Vagina (tissue), 2 donors: Measurements from ENCODE around the gene MIEF1. TPM values are rescaled to one million over a fixed set of nuclear protein-coding genes. Genes with fewer than 3 reads are reported as not detected.

Experiments
- DNase-seq, 2 donors: peaks; one replicate each; pipeline ENCODE4 v3.0.0-alpha.2; 2017; ENCODE audit errors: extremely low spot score in 2 of 2
- H3K27ac ChIP-seq: fragments of 200-600 bp; sonication (generic); one replicate; pipeline ENCODE4 v1.5.1; 2019
- H3K27me3 ChIP-seq: fragments of 200-600 bp; sonication (generic); one replicate; pipeline ENCODE4 v1.5.1; 2019
- H3K36me3 ChIP-seq, 2 donors: fragments of 200-600 bp; sonication (generic); one replicate each; pipeline ENCODE4 v1.5.1; 2017 to 2019
- H3K4me1 ChIP-seq: fragments of 200-600 bp; sonication (generic); one replicate; pipeline ENCODE4 v1.5.1; 2019
- H3K4me3 ChIP-seq, 2 donors: fragments of 200-600 bp; sonication (generic); 1 replicate in 1 of 2; 2 replicates in 1 of 2; pipeline ENCODE4 v1.5.1; 2016 to 2019
- H3K9me3 ChIP-seq: fragments of 200-600 bp; sonication (generic); one replicate; pipeline ENCODE4 v1.5.1; 2019
- CTCF ChIP-seq, 3 experiments: fragments of 450-650 bp in 2 of 3; fragments of 200-600 bp in 1 of 3; sonication (generic) in 1 of 3; IDR thresholded peaks; one replicate each; pipeline ENCODE4 v1.5.1; 2017 to 2019; ENCODE audit warnings: antibody characterized with exemption in 3 of 3, mild to moderate bottlenecking in 2 of 3, moderate library complexity in 2 of 3
- POLR2A ChIP-seq, 2 donors: fragments of 450-650 bp; IDR thresholded peaks; one replicate each; pipeline ENCODE4 v1.6.1; 2017; ENCODE audit warnings: antibody characterized with exemption in 2 of 2, mild to moderate bottlenecking in 2 of 2, moderate library complexity in 2 of 2
- POLR2AphosphoS5 ChIP-seq, 2 donors: sonication (generic); formaldehyde crosslinking; IDR thresholded peaks; one replicate each; pipeline ENCODE4 v1.9.0; 2017; ENCODE audit warnings: antibody characterized with exemption in 2 of 2, mild to moderate bottlenecking in 2 of 2, low read depth in 1 of 2; ENCODE audit not compliant: insufficient read depth in 1 of 2
- intact Hi-C: fragments of 100-400 bp; cut with DNase I; formaldehyde crosslinking; loops from one replicate; pipeline ENCODE4 v1.15.1; 2023
- total RNA-seq: library from RNA; depleted of rRNA; stranded (reverse); fragments of >200 nt; gene quantifications from one replicate; pipeline ENCODE4 v1.2.3, GENCODE V29; 2016

Gene MIEF1
- total RNA-seq, 1 donor from 2014 or later = 18.9 TPM

GRCh38 chr22:39492186-39492585 lies 9.9 kb upstream of the MIEF1 start:
- no peak overlapping the region for H3K27ac ChIP-seq
- H3K9me3 ChIP-seq = no peaks in the 10 kb centered on the region
- no peaks in the 10 kb centered on the region for H3K36me3 ChIP-seq
- H3K27me3 ChIP-seq = no peaks in the 10 kb centered on the region
- DNase-seq = no peak
- no peak overlapping the region for H3K4me3 ChIP-seq
- H3K4me1 ChIP-seq = no peaks in the 10 kb centered on the region
- TF ChIP-seq CTCF (IDR thresholded peaks at IDR 0.05) = no peak
- TF ChIP-seq POLR2A (IDR thresholded peaks at IDR 0.05) = no peak
- TF ChIP-seq POLR2AphosphoS5 (IDR thresholded peaks at IDR 0.05; ENCODE audit: insufficient read depth in 1 of 2, low read depth in 1 of 2) = no peak
- intact Hi-C loops = no loop called here

GRCh38 chr22:39493759-39494158 lies 8.3 kb upstream of the MIEF1 start:
- DNase-seq = no peak
- no peak for TF ChIP-seq POLR2A (IDR thresholded peaks at IDR 0.05)
- TF ChIP-seq POLR2AphosphoS5 (IDR thresholded peaks at IDR 0.05; ENCODE audit: insufficient read depth in 1 of 2, low read depth in 1 of 2) = no peak
- TF ChIP-seq CTCF (IDR thresholded peaks at IDR 0.05) = no peak
- no peak overlapping the region for H3K4me3 ChIP-seq
- H3K4me1 ChIP-seq = no peaks in the 10 kb centered on the region
- H3K27me3 ChIP-seq = no peaks in the 10 kb centered on the region
- no peaks in the 10 kb centered on the region for H3K36me3 ChIP-seq
- H3K27ac ChIP-seq = no peak overlapping the region
- no peaks in the 10 kb centered on the region for H3K9me3 ChIP-seq
- intact Hi-C loops = no loop called here

GRCh38 chr22:39494471-39495120 lies 7.5 kb upstream of the MIEF1 start:
- DNase-seq = no peak
- Histone ChIP-seq H3K9me3 (no peaks in the 10 kb centered on the region), H3K27ac (no peak overlapping the region), H3K4me1 (no peaks in the 10 kb centered on the region), H3K4me3 (no peak overlapping the region), H3K27me3 (no peaks in the 10 kb centered on the region), H3K36me3 (no peaks in the 10 kb centered on the region)
- TF ChIP-seq CTCF (IDR thresholded peaks at IDR 0.05) = no peak
- intact Hi-C loops = no loop called here

GRCh38 chr22:39496131-39496838 lies 5.8 kb upstream of the MIEF1 start:
- H3K27ac ChIP-seq = no peak overlapping the region
- DNase-seq = no peak
- no peak overlapping the region for H3K4me3 ChIP-seq
- no peak for TF ChIP-seq POLR2A (IDR thresholded peaks at IDR 0.05)
- TF ChIP-seq POLR2AphosphoS5 (IDR thresholded peaks at IDR 0.05; ENCODE audit: insufficient read depth in 1 of 2, low read depth in 1 of 2) = no peak
- TF ChIP-seq CTCF (IDR thresholded peaks at IDR 0.05) = peak in 1 of 3 experiments; percentile 40
- H3K9me3 ChIP-seq = no peaks in the 10 kb centered on the region
- no peaks in the 10 kb centered on the region for H3K27me3 ChIP-seq
- H3K36me3 ChIP-seq = no peaks in the 10 kb centered on the region
- intact Hi-C loops = no loop called here
- peaks cover 4% of the 10 kb centered on the region for H3K4me1 ChIP-seq

GRCh38 chr22:39497429-39497828 lies 4.7 kb upstream of the MIEF1 start:
- no peaks in the 10 kb centered on the region for H3K27me3 ChIP-seq
- DNase-seq = no peak
- H3K9me3 ChIP-seq = no peaks in the 10 kb centered on the region
- intact Hi-C loops = no loop called here
- peaks cover 10% of the 10 kb centered on the region for H3K4me1 ChIP-seq
- TF ChIP-seq CTCF (IDR thresholded peaks at IDR 0.05) = no peak
- TF ChIP-seq POLR2A (IDR thresholded peaks at IDR 0.05) = no peak
- TF ChIP-seq POLR2AphosphoS5 (IDR thresholded peaks at IDR 0.05; ENCODE audit: insufficient read depth in 1 of 2, low read depth in 1 of 2) = no peak
- no peak overlapping the region for H3K4me3 ChIP-seq
- no peaks in the 10 kb centered on the region for H3K36me3 ChIP-seq
- no peak overlapping the region for H3K27ac ChIP-seq
